Measurements from ENCODE around the gene TAS2R60.
"Not testable (repeated sequence)": the region's sequence is repeated elsewhere in the genome, so short reads cannot be mapped to it uniquely, and the experiment has no call there.

The TAS2R60 gene

GRCh38 chr7:143413123-143413522 is 30.1 kb upstream of the TAS2R60 start:
- TF ChIP-seq CTCF (IDR thresholded peaks at IDR 0.05; ENCODE audit: low read length, missing control alignments) = no peak
- DNase-seq (ENCODE audit: low read depth) = no peak
- H3K4me3 ChIP-seq (replicated peaks; ENCODE audit: low read depth, low read length) = no peak overlapping the region

- DNase-seq (ENCODE audit: low read depth); H3K4me3 ChIP-seq (replicated peaks; ENCODE audit: low read depth, low read length): not testable (repeated sequence)
Measured at GRCh38 chr7:143415209-143415608, 28.0 kb upstream of the TAS2R60 start.

GRCh38 chr7:143415742-143416397 is 27.4 kb upstream of the TAS2R60 start:
- DNase-seq (ENCODE audit: low read depth) = peak; percentile 64
- H3K4me3 ChIP-seq (replicated peaks; ENCODE audit: low read depth, low read length) = no peak overlapping the region
- no peak for TF ChIP-seq CTCF (IDR thresholded peaks at IDR 0.05; ENCODE audit: low read length, missing control alignments)

- peak; percentile 75 for TF ChIP-seq CTCF (IDR thresholded peaks at IDR 0.05; ENCODE audit: low read length, missing control alignments)
- H3K4me3 ChIP-seq (replicated peaks; ENCODE audit: low read depth, low read length) = no peak overlapping the region
- peak; percentile 68 for DNase-seq (ENCODE audit: low read depth)
Measured at GRCh38 chr7:143416565-143417149, 26.6 kb upstream of the TAS2R60 start.

- no peak for TF ChIP-seq CTCF (IDR thresholded peaks at IDR 0.05; ENCODE audit: low read length, missing control alignments)
- H3K4me3 ChIP-seq (replicated peaks; ENCODE audit: low read depth, low read length) = no peak overlapping the region
- no peak for DNase-seq (ENCODE audit: low read depth)
Measured at GRCh38 chr7:143417734-143418383, 25.4 kb upstream of the TAS2R60 start.

- no peak for DNase-seq (ENCODE audit: low read depth)
- no peak overlapping the region for H3K4me3 ChIP-seq (replicated peaks; ENCODE audit: low read depth, low read length)
- no peak for TF ChIP-seq CTCF (IDR thresholded peaks at IDR 0.05; ENCODE audit: low read length, missing control alignments)
Measured at GRCh38 chr7:143418681-143419458, 24.4 kb upstream of the TAS2R60 start.

GRCh38 chr7:143419880-143420279 is 23.4 kb upstream of the TAS2R60 start:
- no peak overlapping the region for H3K4me3 ChIP-seq (replicated peaks; ENCODE audit: low read depth, low read length)
- DNase-seq (ENCODE audit: low read depth) = no peak
- no peak for TF ChIP-seq CTCF (IDR thresholded peaks at IDR 0.05; ENCODE audit: low read length, missing control alignments)

- not testable (repeated sequence) for H3K4me3 ChIP-seq (replicated peaks; ENCODE audit: low read depth, low read length); DNase-seq (ENCODE audit: low read depth)
Measured at GRCh38 chr7:143420624-143421023, 22.6 kb upstream of the TAS2R60 start.

Measured in fibroblast of pulmonary artery (primary cell).